Smooth muscle cell (in vitro differentiated cells): ENCODE data around the gene GALNT2. TPM values are rescaled to one million over a fixed set of nuclear protein-coding genes. Genes with fewer than 3 reads are reported as not detected.

Experiments used
- DNase-seq: peaks from one replicate; lab custom pipeline; 2025; ENCODE audit not compliant: unreplicated experiment; lab: John Stamatoyannopoulos, UW
- H2AFZ ChIP-seq: fragments of 200-600 bp; sonication (generic); 2 replicates; pipeline ENCODE4 v1.6.0; 2016; ENCODE audit warnings: antibody characterized with exemption, low read depth, mild to moderate bottlenecking
- H3F3A ChIP-seq: fragments of 200-600 bp; sonication (generic); 2 replicates; pipeline ENCODE4 v1.6.0; 2017; ENCODE audit warnings: antibody characterized with exemption, low read depth
- H3K27ac ChIP-seq: fragments of 200-600 bp; sonication (generic); 2 replicates; pipeline ENCODE4 v1.5.1; 2016; ENCODE audit warnings: low read depth, mild to moderate bottlenecking
- H3K27me3 ChIP-seq: fragments of 200-600 bp; sonication (generic); 2 replicates; pipeline ENCODE4 v1.6.1; 2016; ENCODE audit warnings: low read depth, mild to moderate bottlenecking
- H3K36me3 ChIP-seq: fragments of 200-600 bp; sonication (generic); 2 replicates; pipeline ENCODE4 v1.5.1; 2016; ENCODE audit warnings: low read depth
- H3K4me1 ChIP-seq: fragments of 200-600 bp; sonication (generic); 2 replicates; pipeline ENCODE4 v1.5.1; 2016; ENCODE audit warnings: low read depth
- H3K4me2 ChIP-seq: fragments of 200-600 bp; sonication (generic); 2 replicates; pipeline ENCODE4 v1.6.0; 2016; ENCODE audit warnings: mild to moderate bottlenecking
- H3K4me3 ChIP-seq: fragments of 200-600 bp; sonication (generic); 2 replicates; pipeline ENCODE4 v1.5.1; 2016; ENCODE audit warnings: mild to moderate bottlenecking
- H3K79me2 ChIP-seq: fragments of 200-600 bp; sonication (generic); 2 replicates; pipeline ENCODE4 v1.6.0; 2016; ENCODE audit warnings: low read depth, mild to moderate bottlenecking
- H3K9ac ChIP-seq: fragments of 200-600 bp; sonication (generic); 2 replicates; pipeline ENCODE4 v1.6.0; 2016; ENCODE audit warnings: low read depth
- H3K9me3 ChIP-seq: fragments of 200-600 bp; sonication (generic); replicated peaks from 2 replicates; pipeline ENCODE4 v1.5.1; 2016; ENCODE audit warnings: low read depth
- H4K20me1 ChIP-seq: fragments of 200-600 bp; sonication (generic); 2 replicates; pipeline ENCODE4 v1.6.0; 2016; ENCODE audit warnings: low read depth
- WGBS: methylation state at CpG from one replicate; pipeline ENCODE4 v1.1.7; 2016; ENCODE audit warnings: low lambda C conversion rate; 5-methylcytosine and 5-hydroxymethylcytosine counted together
- polyA plus RNA-seq: library from polyadenylated mRNA; unstranded; fragments of >200 nt; fragmentation: Nextera tagmentation; extraction: Ambion mirVana; gene quantifications from 2 replicates; pipeline ENCODE4 v1.2.1, GENCODE V29; 2016
- total RNA-seq: library from RNA; depleted of rRNA; stranded (reverse); fragments of >200 nt; gene quantifications from 2 replicates; pipeline ENCODE4 v1.2.3, GENCODE V29; 2014
- TF ChIP-seq, protein P1 (sequence below): fragments of 200-600 bp; sonication (generic); IDR thresholded peaks from 2 replicates; pipeline ENCODE4 v1.5.1; 2017; ENCODE audit warnings: borderline replicate concordance, mild to moderate bottlenecking, antibody characterized with exemption; ENCODE audit not compliant: insufficient read depth, poor library complexity, severe bottlenecking

Gene GALNT2
- total and polyA plus RNA-seq, 2 experiments from 2014 or later = 76.4 to 152 TPM

DNA sequence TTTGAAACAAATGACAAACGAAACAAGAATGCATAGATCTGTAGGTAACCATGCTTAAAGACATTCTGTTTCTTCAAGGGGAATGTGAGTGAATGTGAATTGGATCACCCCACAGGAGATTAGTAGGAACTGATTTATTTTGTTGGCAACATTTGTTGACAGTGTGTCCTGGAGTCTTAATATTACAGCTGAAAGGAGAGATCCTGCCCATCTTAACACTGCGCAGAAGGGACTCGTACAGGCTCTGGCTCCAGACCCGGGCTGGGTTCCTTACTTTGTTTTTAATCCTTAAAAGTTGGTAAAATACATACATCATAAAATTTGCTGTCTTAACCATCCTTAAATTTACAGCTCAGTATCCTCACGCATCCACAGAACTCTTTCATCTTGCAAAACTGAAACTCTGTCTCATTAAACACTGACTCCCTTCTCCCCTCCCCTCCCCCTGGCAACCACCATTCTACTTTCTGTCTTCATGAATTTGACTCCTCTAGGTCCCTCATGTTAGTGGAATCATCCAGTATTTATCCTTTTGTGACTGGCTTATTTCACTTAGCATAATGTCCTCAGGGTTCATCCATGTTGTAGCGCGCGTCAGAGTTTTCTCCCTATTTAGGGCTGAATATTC is 74.1 kb downstream of the GALNT2 start:
- no peaks in the 10 kb centered on the region for H3F3A ChIP-seq
- peak overlapping the region; percentile 56 for H3K4me2 ChIP-seq
- H3K9ac ChIP-seq = no peak overlapping the region
- H3K27ac ChIP-seq = peak overlapping the region; percentile 74
- H2AFZ ChIP-seq = no peak overlapping the region
- no peaks in the 10 kb centered on the region for H3K27me3 ChIP-seq
- peaks cover 4% of the 10 kb centered on the region for H3K4me1 ChIP-seq
- peaks cover 75% of the 10 kb centered on the region for H3K79me2 ChIP-seq
- H3K4me3 ChIP-seq = no peak overlapping the region
- 90% methylated on average over 8 of the region's 8 CpGs for WGBS
- H3K9me3 ChIP-seq = no peaks in the 10 kb centered on the region
- H3K36me3 ChIP-seq = no peaks in the 10 kb centered on the region
- TF ChIP-seq, protein P1, sequence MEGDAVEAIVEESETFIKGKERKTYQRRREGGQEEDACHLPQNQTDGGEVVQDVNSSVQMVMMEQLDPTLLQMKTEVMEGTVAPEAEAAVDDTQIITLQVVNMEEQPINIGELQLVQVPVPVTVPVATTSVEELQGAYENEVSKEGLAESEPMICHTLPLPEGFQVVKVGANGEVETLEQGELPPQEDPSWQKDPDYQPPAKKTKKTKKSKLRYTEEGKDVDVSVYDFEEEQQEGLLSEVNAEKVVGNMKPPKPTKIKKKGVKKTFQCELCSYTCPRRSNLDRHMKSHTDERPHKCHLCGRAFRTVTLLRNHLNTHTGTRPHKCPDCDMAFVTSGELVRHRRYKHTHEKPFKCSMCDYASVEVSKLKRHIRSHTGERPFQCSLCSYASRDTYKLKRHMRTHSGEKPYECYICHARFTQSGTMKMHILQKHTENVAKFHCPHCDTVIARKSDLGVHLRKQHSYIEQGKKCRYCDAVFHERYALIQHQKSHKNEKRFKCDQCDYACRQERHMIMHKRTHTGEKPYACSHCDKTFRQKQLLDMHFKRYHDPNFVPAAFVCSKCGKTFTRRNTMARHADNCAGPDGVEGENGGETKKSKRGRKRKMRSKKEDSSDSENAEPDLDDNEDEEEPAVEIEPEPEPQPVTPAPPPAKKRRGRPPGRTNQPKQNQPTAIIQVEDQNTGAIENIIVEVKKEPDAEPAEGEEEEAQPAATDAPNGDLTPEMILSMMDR = no peak
- H4K20me1 ChIP-seq = peaks cover 98% of the 10 kb centered on the region
- DNase-seq = no peak

DNA sequence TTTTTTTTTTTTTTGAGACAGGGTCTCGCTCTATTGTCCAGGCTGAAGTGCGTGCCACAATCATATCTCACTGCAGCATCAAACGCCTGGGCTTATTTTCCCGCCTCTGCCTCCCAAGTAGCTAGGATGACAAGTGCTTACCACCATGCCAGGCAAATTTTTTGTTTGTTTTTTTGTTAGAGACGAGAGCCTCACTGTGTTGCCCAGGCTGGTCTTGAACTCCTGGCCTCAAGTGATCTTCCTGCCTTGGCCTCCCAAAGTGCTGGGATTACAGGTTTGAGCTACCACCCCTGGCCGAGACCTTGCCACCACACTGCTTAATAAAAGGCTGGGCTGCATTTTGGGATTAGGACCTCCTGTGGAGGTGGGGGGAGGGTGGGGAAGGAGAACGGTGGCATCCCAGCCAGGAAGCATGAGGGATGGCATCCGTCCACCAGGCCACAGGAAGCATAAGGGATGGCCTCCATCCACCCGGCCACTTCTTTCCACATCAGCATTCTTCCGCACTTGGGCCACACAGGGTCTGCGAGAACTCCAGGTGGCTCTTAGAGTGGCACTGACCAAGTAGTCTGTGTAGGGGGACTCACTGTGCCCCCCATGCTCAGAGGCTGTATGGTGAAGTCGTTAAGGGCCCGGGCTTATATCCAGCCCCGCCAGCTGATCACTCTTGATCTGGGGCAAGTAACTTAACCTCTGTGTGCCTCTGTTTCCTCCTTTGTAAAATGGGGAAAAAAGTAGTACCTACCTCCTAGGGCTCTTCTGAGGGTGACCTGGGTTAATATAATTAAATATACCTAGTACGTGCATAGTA is 75.0 kb downstream of the GALNT2 start:
- 87% methylated on average over 15 of the region's 15 CpGs for WGBS
- peaks cover 98% of the 10 kb centered on the region for H4K20me1 ChIP-seq

DNA sequence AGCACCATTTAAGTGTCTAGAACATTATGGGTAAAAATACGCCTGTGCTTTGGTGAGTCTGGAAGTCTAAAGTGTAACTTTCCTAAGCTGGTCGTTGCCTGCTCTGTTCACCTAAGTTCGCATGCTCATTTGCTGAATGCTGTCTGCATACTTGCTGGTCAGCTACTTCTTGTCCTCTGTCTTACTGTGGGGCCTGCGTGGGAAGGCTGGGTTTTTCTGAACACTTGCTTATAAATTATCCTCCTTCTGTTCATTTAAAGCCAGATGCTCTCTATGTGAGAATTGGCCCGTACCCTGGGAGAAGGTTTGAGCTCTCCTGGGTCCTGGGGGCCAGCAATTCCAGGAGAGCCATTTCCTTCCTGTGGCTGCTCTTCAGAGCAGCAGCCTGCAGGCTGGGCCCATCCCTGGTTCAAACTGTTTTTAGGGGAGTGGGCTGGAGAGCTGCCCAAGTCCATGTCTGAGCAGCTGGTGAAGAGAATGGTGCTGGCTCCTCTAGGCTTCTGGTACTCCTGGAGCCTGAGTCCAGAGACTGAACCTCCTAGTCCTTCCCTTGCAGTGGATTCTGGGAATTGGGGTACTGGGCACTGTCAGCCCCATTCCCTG is 75.7 kb downstream of the GALNT2 start:
- 77% methylated on average over 5 of the region's 5 CpGs for WGBS
- TF ChIP-seq, protein P1 = no peak
- H3K79me2 ChIP-seq = peaks cover 86% of the 10 kb centered on the region
- no peaks in the 10 kb centered on the region for H3F3A ChIP-seq
- no peak overlapping the region for H2AFZ ChIP-seq
- H3K27me3 ChIP-seq = no peaks in the 10 kb centered on the region
- no peak overlapping the region for H3K27ac ChIP-seq
- H3K4me3 ChIP-seq = no peak overlapping the region
- H3K9ac ChIP-seq = no peak overlapping the region
- no peak for DNase-seq
- H3K4me2 ChIP-seq = no peak overlapping the region
- H3K9me3 ChIP-seq = no peaks in the 10 kb centered on the region
- peaks cover 98% of the 10 kb centered on the region for H4K20me1 ChIP-seq
- H3K36me3 ChIP-seq = no peaks in the 10 kb centered on the region
- peaks cover 4% of the 10 kb centered on the region for H3K4me1 ChIP-seq

More for the DNA sequence above, 75.0 kb downstream of the GALNT2 start:
- TF ChIP-seq, protein P1 = no peak
- no peaks in the 10 kb centered on the region for H3F3A ChIP-seq
- no peaks in the 10 kb centered on the region for H3K27me3 ChIP-seq
- no peaks in the 10 kb centered on the region for H3K9me3 ChIP-seq
- H3K4me1 ChIP-seq = peaks cover 4% of the 10 kb centered on the region
- H3K79me2 ChIP-seq = peaks cover 84% of the 10 kb centered on the region
- H3K9ac ChIP-seq = no peak overlapping the region
- no peak overlapping the region for H3K27ac ChIP-seq
- H2AFZ ChIP-seq = no peak overlapping the region
- no peak for DNase-seq
- H3K4me2 ChIP-seq = no peak overlapping the region
- no peak overlapping the region for H3K4me3 ChIP-seq
- H3K36me3 ChIP-seq = no peaks in the 10 kb centered on the region
